Measurements from ENCODE around the gene NUBP2.

NUBP2 gene, protein sequence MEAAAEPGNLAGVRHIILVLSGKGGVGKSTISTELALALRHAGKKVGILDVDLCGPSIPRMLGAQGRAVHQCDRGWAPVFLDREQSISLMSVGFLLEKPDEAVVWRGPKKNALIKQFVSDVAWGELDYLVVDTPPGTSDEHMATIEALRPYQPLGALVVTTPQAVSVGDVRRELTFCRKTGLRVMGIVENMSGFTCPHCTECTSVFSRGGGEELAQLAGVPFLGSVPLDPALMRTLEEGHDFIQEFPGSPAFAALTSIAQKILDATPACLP

DNA sequence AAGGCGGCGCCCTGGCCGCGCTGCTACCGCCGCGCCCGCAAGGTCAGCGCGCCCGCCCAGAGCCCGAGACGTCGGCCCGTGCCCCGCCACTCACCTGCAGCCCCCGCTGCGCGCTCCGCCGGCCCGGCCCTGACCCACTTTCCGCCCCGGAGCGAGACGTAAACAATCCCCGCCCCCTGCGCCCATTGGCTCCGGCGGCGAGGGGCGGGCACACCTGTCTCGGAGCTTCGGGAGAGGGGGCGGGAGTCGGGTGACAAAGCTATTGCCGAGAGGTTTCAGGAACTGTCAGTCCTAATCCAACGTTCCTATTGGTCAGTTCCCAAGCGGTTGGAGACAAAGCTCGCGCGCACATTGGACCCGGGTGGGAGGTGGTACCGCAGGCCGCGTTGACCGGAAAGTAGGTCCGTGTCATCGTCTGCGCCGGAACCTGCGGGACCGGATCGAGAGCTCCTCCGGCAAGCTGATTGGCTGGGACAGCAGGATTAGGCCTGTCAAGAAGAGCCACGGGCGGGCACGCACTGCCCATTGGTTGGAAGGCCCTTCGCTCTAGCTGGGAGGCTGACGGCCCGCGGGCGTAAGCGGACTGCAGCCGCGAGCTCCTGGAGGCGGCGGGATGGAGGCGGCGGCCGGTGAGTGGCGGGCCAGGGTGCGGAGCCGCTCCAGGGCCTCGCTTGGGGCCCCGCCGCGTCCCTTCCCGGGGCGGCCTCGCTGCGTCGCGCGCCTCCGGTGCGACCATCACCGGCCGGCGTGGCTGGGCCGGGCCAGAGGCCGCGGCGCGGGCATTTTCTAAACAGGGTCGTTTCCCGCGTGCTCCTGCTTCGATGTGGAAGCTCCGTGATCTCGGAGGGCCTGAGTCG is at the start of gene NUBP2, which contains the start of gene SPSB3:
NUBP2 (plus strand) TSS at position 553 of the 857 bp plus-strand sequence; CDS start at position 614, 61 bp downstream.
SPSB3 (minus strand) TSS at position 164 of the 857 bp plus-strand sequence. CDS start 1,088 bp downstream, outside the sequence.
- peak; percentile 96 to 99 for DNase-seq (ENCODE audit: extremely low read depth in 1 of 2, low read depth in 1 of 2)

DNA sequence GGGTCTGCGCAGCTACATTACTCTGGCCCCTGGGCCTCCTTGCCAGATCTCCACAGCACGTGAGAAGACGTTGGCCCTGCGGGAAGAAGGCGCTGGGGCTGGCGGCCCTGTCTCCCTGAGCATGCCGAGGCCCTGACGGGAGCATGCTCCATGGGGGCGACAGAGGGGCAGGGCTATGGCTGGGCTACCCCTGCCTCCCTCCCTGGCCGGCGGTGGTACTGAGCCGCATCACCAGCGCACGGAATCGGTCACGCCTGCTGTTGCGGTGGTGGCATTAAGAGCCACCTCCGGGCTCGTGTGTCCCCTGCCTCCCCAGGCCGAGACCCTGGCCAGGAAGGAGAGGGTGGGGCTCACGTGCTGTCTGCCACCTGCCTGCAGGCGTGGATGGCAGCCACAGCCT is 48.6 kb upstream of the NUBP2 start:
- DNase-seq (ENCODE audit: extremely low read depth in 1 of 2, low read depth in 1 of 2) = no peak

DNA sequence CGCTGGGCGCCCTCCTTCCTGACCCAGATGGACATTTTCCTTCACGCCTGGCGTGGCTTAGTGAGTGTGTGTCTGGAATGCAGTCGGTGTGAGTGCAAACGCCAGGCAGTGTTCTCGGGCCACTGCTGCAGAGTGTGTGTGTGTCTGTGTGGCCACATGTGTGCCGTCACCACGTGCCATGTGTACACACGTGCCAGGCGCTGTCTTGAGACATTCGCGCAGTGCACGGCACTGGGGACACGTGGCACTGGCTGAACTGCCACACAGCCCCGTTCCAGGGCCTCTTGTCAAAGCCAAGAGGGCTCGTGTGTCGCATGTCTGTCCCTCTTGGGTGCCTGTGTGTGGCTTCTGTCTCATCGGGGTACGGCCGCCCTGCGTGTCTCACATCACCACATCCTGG is 47.9 kb upstream of the NUBP2 start:
- no peak for DNase-seq (ENCODE audit: extremely low read depth in 1 of 2, low read depth in 1 of 2)

DNA sequence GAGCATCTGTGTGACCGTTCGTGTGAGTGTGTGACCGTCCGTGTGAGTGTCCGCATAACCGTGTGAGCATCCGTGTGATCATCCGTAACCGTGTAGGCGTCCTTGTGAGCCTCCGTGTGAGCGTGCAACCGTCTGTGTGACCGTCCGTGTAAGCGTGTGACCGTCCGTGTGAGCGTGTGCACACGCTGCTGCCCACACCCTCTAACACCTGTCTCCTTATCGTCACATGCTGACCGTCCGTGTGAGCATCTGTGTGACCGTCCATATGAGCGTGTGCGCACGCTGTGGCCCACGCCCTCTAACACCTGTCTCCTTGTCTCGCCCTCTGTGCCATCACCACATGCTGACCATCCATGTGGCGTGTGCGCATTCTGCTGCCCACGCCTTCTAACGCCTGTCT is 42.5 kb upstream of the NUBP2 start:
- no peak for DNase-seq (ENCODE audit: extremely low read depth in 1 of 2, low read depth in 1 of 2)

DNA sequence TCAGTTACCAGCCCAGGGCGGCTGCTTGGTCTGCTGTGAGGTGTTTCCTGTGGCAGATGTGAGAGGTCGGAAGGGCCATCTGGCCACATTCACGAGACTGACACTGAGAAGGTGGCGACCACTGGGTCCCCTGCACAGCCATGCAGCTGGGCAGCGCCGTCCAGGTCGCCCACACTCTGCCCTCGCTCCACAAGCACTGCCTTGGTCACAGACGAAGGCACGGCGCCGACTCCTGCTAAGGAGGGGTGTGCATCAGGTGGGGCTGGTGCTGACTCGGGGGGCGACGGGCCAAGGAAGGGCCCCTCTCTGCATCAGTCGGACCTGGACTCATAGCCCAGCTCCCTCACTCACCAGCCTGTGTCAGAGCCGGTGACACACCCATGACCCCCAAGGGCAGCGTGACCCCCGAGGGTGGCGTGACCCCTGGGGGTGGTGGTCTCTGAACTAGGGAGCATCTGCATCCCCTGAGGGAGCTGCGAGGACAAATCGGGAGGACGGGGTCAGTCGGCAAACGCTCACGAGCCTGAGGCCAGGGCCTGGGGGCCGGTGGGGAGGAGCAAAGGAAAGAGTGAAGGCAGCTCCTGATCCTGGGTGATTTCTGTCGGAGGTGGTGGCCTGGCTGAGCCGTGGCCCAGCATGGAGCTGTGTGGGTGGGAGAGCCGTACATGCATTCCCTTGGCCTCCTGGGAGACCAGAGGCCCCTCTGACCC is 41.8 kb upstream of the NUBP2 start:
- DNase-seq (ENCODE audit: extremely low read depth in 1 of 2, low read depth in 1 of 2) = no peak

DNA sequence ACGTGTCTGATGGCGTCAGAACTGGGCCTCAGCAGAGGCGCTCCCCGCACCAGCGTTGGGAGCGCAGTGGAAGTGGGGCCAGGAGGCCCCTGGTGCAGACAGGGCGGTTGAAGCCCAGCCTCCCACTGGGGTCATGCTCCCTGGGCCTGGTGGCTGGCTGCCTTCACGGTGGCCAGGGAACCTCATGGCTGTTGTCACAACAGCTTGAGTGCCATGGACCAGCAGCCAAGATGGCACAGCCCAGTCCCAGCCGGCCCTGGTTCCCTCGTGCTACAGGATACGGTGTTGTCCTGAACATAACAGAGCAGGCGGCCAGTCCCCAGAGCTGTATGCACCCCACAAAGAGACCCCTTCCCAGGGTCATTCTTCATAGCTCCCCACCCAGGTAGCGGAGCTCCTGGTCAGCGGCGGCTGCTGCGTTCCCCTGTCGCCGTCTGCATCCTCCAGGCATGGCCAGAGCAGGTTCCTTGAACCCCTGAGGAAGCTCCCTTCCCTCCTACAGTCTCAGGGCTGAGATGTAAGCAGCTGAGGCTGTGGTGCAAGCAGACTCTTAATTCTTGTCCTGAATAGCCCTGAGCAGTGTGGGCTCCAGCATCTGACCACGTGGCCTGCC is 41.1 kb upstream of the NUBP2 start:
- DNase-seq (ENCODE audit: extremely low read depth in 1 of 2, low read depth in 1 of 2) = no peak

DNA sequence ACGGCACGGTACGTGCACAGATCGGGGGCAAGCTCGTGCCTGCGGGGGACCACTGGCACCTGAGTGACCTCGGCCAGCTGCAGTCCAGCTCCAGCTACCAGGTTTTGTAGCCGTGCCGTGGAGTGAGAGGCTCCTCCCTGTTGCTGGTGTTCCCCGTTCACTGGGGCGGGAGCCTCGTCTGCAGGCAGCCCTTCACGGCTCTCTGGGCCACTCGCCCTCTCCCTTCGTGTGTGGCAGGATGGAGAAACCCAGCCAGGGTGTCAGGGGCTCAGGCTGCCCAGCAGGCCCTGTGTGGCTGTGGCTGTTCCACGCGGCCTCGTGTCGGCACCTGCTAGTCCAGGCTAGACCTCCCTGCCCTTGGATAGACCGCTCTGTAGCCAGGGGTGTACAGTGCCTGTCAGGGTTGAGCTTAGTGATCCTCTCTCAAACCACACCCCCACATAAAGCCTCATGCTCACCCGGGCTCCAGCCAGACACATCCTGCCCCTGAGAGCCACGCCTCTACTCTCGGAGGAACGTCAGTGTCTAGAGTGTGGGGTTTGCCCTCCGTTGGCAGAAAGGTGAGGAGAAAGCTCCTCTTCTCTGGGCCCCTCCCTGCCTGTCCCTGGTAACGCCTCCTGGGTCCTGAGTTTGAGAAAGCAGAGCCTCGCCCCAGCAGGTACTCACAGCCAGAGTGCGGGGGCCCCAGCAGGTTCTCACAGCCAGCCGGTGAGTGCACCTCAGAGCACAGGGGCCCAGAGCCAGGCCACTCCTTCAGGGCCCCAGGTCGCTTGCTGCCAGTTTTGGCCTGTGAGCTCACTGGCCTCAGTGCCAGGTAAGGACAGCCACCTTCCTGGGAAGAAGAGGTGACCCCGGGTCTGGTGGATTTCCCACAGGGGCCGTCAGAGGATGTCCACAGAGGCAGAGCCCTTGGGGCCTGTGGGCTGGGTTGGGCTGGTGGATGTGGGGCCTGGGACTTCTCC is 39.1 kb upstream of the NUBP2 start:
- no peak for DNase-seq (ENCODE audit: extremely low read depth in 1 of 2, low read depth in 1 of 2)

DNA sequence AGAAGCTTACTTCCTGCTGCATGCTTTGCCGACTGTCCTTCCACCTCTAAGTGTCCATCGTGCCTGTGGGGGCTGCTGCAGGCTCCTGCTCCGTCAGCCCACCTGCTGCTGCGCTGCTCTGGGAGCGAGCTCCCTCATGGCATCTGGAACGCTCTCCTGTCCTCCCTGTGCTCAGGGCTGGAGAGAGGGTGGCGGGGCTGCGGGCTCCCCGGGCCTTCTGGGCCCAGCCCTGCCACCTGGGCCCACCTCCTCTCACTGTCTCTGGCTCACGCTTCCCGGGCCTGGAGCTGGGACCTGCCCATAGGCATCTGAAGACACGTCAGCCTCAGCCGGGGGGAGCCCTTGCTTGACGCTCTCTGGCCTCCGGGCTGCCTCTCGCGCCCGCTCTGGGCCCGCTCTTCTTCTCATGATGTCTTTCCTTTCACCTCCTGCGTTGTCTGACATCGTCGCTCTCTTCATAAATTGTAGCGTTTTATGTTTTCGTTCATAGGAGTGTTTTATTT is 38.4 kb upstream of the NUBP2 start:
- no peak for DNase-seq (ENCODE audit: extremely low read depth in 1 of 2, low read depth in 1 of 2)

DNA sequence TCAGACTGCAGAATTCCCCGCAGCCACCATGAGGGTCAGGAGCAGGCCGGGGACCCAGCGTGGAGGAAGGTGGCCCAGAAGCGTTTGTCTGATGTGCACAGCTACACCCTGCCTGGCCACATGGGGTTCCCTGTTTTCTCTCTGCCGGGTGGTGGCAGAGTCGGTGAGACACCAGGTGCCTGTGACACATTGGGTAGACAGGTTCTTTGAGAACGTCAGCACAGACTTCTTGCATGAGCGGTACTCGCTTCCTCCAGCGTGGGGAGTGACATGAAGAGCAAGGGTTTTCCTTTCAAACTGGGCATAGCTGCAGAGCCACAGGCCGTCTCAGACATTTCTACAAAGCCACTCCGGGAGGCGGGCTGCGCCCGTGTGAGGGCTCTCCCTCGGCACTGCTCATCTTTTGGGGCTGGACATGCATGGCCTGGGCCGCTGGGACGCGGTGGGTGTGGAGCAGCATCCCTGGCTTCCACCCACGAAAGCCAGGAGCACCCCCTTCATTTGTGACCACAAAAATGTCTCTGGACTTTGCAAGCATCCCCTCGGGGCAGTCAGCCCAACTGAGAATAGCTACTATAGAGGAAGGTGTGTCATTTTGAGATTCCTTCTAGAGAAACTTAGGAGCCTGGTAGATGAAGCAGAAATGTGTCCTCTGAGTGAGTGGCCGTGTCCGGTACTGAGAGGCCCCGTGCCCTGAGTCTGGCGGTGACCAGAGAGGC is 37.4 kb upstream of the NUBP2 start:
- DNase-seq (ENCODE audit: extremely low read depth in 1 of 2, low read depth in 1 of 2) = no peak

DNA sequence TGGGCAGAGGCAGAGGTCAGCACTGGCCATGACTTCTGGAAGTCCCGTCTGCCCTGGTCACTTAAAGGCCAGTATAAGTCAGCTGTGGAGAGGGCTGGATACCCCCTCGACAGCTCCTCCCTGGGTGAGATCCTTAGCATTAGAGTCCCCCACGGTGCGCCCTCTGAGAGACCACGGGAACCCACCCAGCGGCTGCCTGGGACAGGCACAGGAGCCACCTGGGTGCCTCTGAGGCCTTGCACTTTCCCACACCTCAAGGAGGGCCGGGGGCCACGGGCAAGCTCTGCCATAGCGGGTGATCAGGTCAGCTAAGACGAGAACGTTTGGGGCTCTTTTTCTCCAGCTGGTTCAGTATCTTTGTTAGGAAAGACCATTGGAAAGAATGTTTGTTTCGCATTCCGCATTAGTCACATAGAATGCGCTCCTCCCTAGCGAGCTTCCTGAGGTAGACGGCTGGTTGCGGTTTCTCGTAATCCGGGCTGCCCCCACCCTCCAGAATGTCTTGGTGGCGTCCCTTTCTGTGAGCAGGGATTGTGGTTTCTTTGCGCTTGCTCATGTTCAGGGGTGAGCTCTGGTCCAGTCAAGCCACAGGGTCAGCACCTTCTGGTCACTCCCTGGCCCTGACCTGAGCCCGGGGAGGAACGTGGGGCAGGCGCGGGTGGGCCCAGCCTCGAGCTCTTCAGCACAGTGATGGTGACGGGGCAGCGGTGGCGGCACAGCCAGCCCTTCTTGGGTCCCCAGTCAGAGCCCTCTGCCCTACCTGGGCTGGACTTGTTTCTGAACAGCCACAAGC is 36.7 kb upstream of the NUBP2 start:
- no peak for DNase-seq (ENCODE audit: extremely low read depth in 1 of 2, low read depth in 1 of 2)

DNA sequence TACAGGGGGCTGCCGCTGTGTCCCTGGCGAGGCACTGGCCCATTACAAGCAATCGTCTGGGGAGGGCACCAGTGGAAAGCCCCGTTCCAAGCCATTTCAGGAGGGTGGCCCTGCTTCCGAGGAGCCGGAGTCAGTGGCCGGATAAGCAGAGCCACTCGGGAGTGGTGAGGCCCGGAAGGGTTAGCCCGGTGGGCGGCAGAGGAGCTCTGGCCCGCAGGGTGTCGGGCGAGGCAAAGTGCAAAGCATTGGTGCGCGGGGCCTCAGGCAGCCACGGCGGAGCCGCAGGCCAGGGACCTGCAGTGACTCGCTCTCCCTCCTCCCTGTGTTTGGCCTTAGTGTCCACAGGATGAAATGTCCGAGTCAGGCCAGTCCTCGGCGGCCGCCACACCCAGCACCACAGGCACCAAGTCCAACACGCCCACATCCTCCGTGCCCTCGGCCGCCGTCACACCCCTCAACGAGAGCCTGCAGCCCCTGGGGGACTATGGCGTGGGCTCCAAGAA is 36.0 kb upstream of the NUBP2 start:
- no peak for DNase-seq (ENCODE audit: extremely low read depth in 1 of 2, low read depth in 1 of 2)

DNA sequence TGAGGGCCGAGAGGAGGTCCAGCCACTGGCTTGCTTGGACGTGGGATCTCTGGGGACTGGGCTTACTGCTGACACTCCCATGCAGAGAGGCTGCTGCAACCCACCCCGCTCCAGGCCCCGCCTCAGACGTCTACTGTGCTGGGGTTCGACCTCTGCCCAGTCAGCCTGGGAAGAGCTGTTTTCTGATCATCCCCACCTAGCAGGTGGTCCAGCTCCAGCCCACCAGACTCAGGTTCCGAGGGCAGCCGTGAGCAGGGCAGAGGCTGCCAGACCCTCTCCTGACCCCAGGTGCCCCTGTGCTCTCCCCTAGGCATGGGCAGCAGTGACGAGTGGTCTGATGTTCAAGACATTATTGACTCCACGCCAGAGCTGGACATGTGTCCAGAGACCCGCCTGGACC is 34.8 kb upstream of the NUBP2 start:
- no peak for DNase-seq (ENCODE audit: extremely low read depth in 1 of 2, low read depth in 1 of 2)

DNA sequence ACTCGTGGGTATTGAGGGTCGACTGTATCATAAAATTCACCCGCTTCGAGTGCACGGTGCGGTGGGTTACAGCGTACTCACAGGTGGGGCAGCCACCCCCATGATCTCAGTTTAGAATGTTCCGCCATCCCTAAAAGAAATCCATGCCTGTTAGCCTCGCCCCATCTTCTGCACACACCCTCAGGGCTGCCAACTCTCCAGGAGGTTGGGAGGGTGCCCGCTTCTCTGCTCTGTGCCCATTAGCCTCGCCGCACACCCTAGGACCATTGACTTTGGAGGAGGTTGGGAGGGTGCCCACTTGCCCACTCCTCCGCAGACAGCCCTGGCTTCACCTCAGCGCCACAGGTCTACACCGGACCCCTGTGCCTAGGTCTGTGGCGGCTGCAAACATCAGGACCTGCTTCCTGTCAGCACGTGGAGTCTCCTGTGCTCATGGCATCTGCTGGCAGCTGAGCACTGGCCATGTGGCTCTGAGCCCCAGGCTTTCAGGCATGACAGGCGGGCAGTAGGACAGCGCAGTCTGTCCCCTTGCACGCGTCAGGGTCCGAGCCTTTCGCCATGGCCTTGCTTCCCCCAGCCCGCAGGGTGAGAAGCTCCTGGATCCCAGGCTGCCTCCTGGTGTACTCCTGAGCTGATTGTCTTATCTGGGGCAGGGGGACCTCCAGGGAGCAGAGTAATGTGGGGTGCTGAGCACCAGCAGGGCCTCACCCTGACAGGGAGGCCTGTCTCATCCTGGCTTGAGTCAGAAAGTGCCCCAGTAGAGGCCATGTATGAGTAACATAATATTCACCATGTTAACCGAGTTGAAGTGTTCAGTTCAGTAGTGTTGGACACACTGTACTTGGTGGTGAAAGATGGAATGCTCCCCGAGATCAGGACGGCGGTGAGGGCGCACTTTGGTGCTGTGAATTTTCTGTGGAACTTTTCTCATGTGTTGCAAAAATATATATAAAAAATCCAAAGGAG is 33.3 kb upstream of the NUBP2 start:
- no peak for DNase-seq (ENCODE audit: extremely low read depth in 1 of 2, low read depth in 1 of 2)

DNA sequence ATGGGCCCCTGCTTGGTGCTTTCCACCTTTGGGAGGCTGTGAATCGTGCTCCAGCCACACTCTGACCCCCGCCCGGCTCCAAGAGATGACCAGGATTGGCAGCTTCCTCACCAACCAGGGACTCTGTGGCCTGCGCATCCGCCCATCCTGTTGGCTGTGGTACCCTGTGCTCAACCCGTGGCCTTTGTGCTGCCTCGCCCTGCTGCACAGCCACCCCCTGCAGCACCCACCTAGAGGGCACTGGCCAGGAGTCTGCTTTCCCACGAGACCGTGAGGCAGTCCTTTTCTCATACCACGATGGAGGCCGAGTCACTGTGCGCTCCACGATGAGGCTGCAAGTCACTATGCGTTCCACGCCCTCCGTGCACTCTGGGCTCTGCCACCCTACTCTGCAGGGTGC is 30.8 kb upstream of the NUBP2 start:
- no peak for DNase-seq (ENCODE audit: extremely low read depth in 1 of 2, low read depth in 1 of 2)

DNA sequence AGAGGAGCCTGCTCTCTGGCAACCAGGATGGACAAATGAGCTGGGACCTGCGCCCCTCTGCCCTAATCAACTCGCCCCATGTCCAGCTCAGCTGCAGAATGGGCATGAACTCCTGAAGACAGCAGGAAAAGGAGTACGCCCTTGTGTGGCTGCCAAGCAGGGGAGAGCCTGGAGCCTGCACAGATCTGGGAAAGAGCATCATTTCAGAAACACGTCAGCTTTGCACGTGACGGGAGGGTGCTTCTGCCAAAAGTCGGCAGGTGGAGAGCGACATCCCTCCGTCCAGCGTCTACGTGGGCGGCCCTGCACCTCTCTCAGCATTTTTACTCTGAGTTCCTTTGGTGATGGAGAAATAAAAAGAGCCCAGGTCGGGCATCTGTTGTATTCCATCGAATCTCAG is 29.9 kb upstream of the NUBP2 start:
- no peak for DNase-seq (ENCODE audit: extremely low read depth in 1 of 2, low read depth in 1 of 2)

DNA sequence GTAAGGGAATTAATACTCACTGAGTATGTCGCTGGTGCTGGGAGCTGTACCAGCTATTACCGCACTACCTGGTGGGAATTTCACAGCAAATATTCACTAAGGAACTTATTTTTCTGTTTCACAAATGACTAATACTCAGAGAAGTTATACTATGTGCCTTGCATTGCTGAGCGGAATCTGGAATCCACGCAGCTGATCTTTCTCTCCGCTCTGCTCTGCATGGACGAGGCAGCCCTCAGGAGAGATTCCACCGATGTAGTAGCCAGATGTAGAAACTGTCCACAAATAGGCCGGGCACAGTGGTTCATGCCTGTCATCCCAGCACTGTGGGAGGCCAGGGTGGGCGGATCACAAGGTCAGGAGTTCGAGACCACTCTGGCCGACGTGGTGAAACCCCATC is 28.6 kb upstream of the NUBP2 start:
- no peak for DNase-seq (ENCODE audit: extremely low read depth in 1 of 2, low read depth in 1 of 2)

All from stimulated activated CD8-positive, alpha-beta memory T cell treated with anti-CD3 and anti-CD28 coated beads, Interleukin-7, amount 100 ng/mL, for 48 hours (primary cell).